Sigmoid colon (tissue), 7 donors: ENCODE measurements around the gene HPCAL1. TPM values are rescaled to one million over a fixed set of nuclear protein-coding genes. Genes with fewer than 3 reads are reported as not detected.

Experiments used
- DNase-seq: peaks from one replicate; pipeline ENCODE4 v3.0.0-alpha.2; 2019
- H3K27ac ChIP-seq, 4 donors: fragments of 200-600 bp; sonication (generic); one replicate each; pipeline ENCODE4 v1.5.1; 2016 to 2019; ENCODE audit warnings: mild to moderate bottlenecking in 1 of 4
- H3K27me3 ChIP-seq, 3 donors: fragments of 200-600 bp; sonication (generic); one replicate each; pipeline ENCODE4 v1.5.1; 2019; ENCODE audit warnings: mild to moderate bottlenecking in 1 of 3
- H3K36me3 ChIP-seq, 4 donors: fragments of 200-600 bp; sonication (generic); one replicate each; pipeline ENCODE4 v1.5.1; 2016 to 2019
- H3K4me1 ChIP-seq, 4 donors: fragments of 200-600 bp; sonication (generic); one replicate each; pipeline ENCODE4 v1.5.1; 2017 to 2019
- H3K4me3 ChIP-seq, 4 donors: fragments of 200-600 bp; sonication (generic); one replicate each; pipeline ENCODE4 v1.5.1; 2017 to 2019; ENCODE audit warnings: mild to moderate bottlenecking in 2 of 4, moderate library complexity in 1 of 4
- H3K9me3 ChIP-seq, 4 donors: fragments of 200-600 bp in 3 of 4; sonication (generic) in 3 of 4; one replicate each; pipeline versions ENCODE4 v1.5.1 to v1.6.1; 2013 to 2019
- CTCF ChIP-seq, 4 experiments: fragments of 450-650 bp in 3 of 4; fragments of 200-600 bp in 1 of 4; IDR thresholded peaks; one replicate each; pipeline ENCODE4 v1.5.1; 2016 to 2019; ENCODE audit warnings: antibody characterized with exemption in 4 of 4, mild to moderate bottlenecking in 3 of 4, moderate library complexity in 2 of 4
- EP300 ChIP-seq, 4 donors: sonication (generic); formaldehyde crosslinking; IDR thresholded peaks; one replicate each; pipeline ENCODE4 v1.6.1; 2017; ENCODE audit warnings: antibody characterized with exemption in 4 of 4
- POLR2A ChIP-seq, 2 donors: fragments of 450-650 bp; IDR thresholded peaks; one replicate each; pipeline ENCODE4 v1.6.1; 2016; ENCODE audit warnings: antibody characterized with exemption in 2 of 2, mild to moderate bottlenecking in 2 of 2, moderate library complexity in 2 of 2
- POLR2AphosphoS5 ChIP-seq, 4 donors: sonication (generic); formaldehyde crosslinking; IDR thresholded peaks; one replicate each; pipeline ENCODE4 v1.6.1; 2017; ENCODE audit warnings: antibody characterized with exemption in 4 of 4
- WGBS, 2 donors: extraction: QIAGEN DNeasy Blood & Tissue Kit; methylation state at CpG; one replicate each; pipeline ENCODE4 v1.1.7; 2013; 5-methylcytosine and 5-hydroxymethylcytosine counted together
- intact Hi-C: fragments of 100-400 bp; cut with DNase I; formaldehyde crosslinking; loops from one replicate; pipeline ENCODE4 v1.15.1; 2023
- polyA plus RNA-seq, 3 donors: library from polyadenylated mRNA; stranded (reverse); fragments of 200-250 nt; gene quantifications; one replicate each; pipeline ENCODE4 v1.2.3, GENCODE V29; 2013
- total RNA-seq, 4 donors: library from RNA; depleted of rRNA; stranded (reverse); fragments of >200 nt; gene quantifications; one replicate each; pipeline ENCODE4 v1.1.0, GENCODE V29; 2016
- donor health status: healthy with polysubstance abuse.
- donor health status: Bipolar disorder and iron deficiency.
- donor health status: healthy.

Gene HPCAL1
- total and polyA plus RNA-seq, 7 donors = 27.7 to 115 (median 46.0) TPM

GRCh38 chr2:10362096-10362897 is 59.6 kb downstream of the HPCAL1 start:
- H3K36me3 ChIP-seq = no peaks in the 10 kb centered on the region
- no peaks in the 10 kb centered on the region for H3K27me3 ChIP-seq
- TF ChIP-seq POLR2AphosphoS5 (IDR thresholded peaks at IDR 0.05) (no peak), EP300 (IDR thresholded peaks at IDR 0.05) (no peak), POLR2A (IDR thresholded peaks at IDR 0.05) (no peak), CTCF (IDR thresholded peaks at IDR 0.05) (no peak)
- H3K4me1 ChIP-seq = no peaks in the 10 kb centered on the region
- 88 to 94% methylated on average over 14 of the region's 14 CpGs for WGBS, 2 donors
- intact Hi-C loops = no loop called here
- DNase-seq = no peak
- H3K9me3 ChIP-seq = no peaks in the 10 kb centered on the region
- H3K27ac ChIP-seq = no peak overlapping the region
- no peak overlapping the region for H3K4me3 ChIP-seq

GRCh38 chr2:10362898-10363454 is 60.3 kb downstream of the HPCAL1 start:
- Histone ChIP-seq H3K27me3 (no peaks in the 10 kb centered on the region), H3K4me1 (no peaks in the 10 kb centered on the region), H3K36me3 (no peaks in the 10 kb centered on the region), H3K9me3 (no peaks in the 10 kb centered on the region), H3K27ac (no peak overlapping the region), H3K4me3 (no peak overlapping the region)
- DNase-seq = no peak
- intact Hi-C loops = no loop called here
- 92 to 93% methylated on average over 8 of the region's 8 CpGs for WGBS, 2 donors
- TF ChIP-seq POLR2A (IDR thresholded peaks at IDR 0.05) = no peak
- no peak for TF ChIP-seq CTCF (IDR thresholded peaks at IDR 0.05)
- no peak for TF ChIP-seq POLR2AphosphoS5 (IDR thresholded peaks at IDR 0.05)
- TF ChIP-seq EP300 (IDR thresholded peaks at IDR 0.05) = no peak

- no peak for DNase-seq
- WGBS, 2 donors = 89 to 90% methylated on average over 23 of the region's 23 CpGs
- Histone ChIP-seq H3K36me3 (no peaks in the 10 kb centered on the region), H3K9me3 (no peaks in the 10 kb centered on the region), H3K27me3 (no peaks in the 10 kb centered on the region), H3K27ac (no peak overlapping the region), H3K4me3 (no peak overlapping the region), H3K4me1 (no peaks in the 10 kb centered on the region)
- TF ChIP-seq POLR2A (IDR thresholded peaks at IDR 0.05) (no peak), EP300 (IDR thresholded peaks at IDR 0.05) (no peak), CTCF (IDR thresholded peaks at IDR 0.05) (no peak), POLR2AphosphoS5 (IDR thresholded peaks at IDR 0.05) (no peak)
- intact Hi-C loops = no loop called here
Measured at GRCh38 chr2:10363861-10364610, 61.3 kb downstream of the HPCAL1 start.

- Histone ChIP-seq H3K9me3 (no peaks in the 10 kb centered on the region), H3K36me3 (no peaks in the 10 kb centered on the region), H3K4me1 (no peaks in the 10 kb centered on the region), H3K27me3 (no peaks in the 10 kb centered on the region), H3K4me3 (no peak overlapping the region), H3K27ac (no peak overlapping the region)
- 70 to 90% methylated on average over 12 of the region's 12 CpGs for WGBS, 2 donors
- no peak for TF ChIP-seq POLR2AphosphoS5 (IDR thresholded peaks at IDR 0.05)
- no peak for DNase-seq
- intact Hi-C loops = no loop called here
Measured at GRCh38 chr2:10365412-10365811, 62.7 kb downstream of the HPCAL1 start.

- Histone ChIP-seq H3K9me3 (no peaks in the 10 kb centered on the region), H3K4me1 (no peaks in the 10 kb centered on the region), H3K36me3 (no peaks in the 10 kb centered on the region), H3K27ac (no peak overlapping the region), H3K4me3 (no peak overlapping the region), H3K27me3 (no peaks in the 10 kb centered on the region)
- intact Hi-C loops = no loop called here
- no peak for DNase-seq
- WGBS, 2 donors = 89 to 94% methylated on average over 15 of the region's 15 CpGs
- TF ChIP-seq POLR2AphosphoS5 (IDR thresholded peaks at IDR 0.05) = no peak
- no peak for TF ChIP-seq EP300 (IDR thresholded peaks at IDR 0.05)
- TF ChIP-seq CTCF (IDR thresholded peaks at IDR 0.05) = no peak
- no peak for TF ChIP-seq POLR2A (IDR thresholded peaks at IDR 0.05)
Measured at GRCh38 chr2:10366601-10367270, 64.0 kb downstream of the HPCAL1 start.
